Nephron (organoid): ENCODE data around the gene COL6A2.

ENCODE experiments used
- H3K27ac Mint-ChIP-seq, 3 experiments: 2 replicates each; pipeline ENCODE4 v1.8.0; 2020; ENCODE audit warnings: mixed read lengths in 3 of 3, mild to moderate bottlenecking in 2 of 3, moderate library complexity in 1 of 3
- H3K27me3 Mint-ChIP-seq: 2 replicates; pipeline ENCODE4 v1.8.0; 2021; ENCODE audit warnings: low read depth, mild to moderate bottlenecking, moderate library complexity, mixed read lengths
- H3K36me3 Mint-ChIP-seq: 2 replicates; pipeline ENCODE4 v1.8.0; 2020; ENCODE audit warnings: low read depth, mixed read lengths
- H3K4me1 Mint-ChIP-seq: 2 replicates; pipeline ENCODE4 v1.8.0; 2020; ENCODE audit warnings: mixed read lengths
- H3K4me3 Mint-ChIP-seq, 3 experiments: 2 replicates each; pipeline ENCODE4 v1.8.0; 2020; ENCODE audit warnings: mild to moderate bottlenecking in 3 of 3, mixed read lengths in 3 of 3, moderate library complexity in 2 of 3
- H3K9me3 Mint-ChIP-seq: 2 replicates; pipeline ENCODE4 v1.8.0; 2020; ENCODE audit warnings: mixed read lengths
- CTCF ChIP-seq, 3 experiments: fragments of 200-600 bp; sonication (generic); IDR thresholded peaks; one replicate each; pipeline ENCODE4 v1.5.0; 2021; ENCODE audit warnings: antibody characterized with exemption in 3 of 3; ENCODE audit not compliant: unreplicated experiment in 3 of 3

The COL6A2 gene

DNA sequence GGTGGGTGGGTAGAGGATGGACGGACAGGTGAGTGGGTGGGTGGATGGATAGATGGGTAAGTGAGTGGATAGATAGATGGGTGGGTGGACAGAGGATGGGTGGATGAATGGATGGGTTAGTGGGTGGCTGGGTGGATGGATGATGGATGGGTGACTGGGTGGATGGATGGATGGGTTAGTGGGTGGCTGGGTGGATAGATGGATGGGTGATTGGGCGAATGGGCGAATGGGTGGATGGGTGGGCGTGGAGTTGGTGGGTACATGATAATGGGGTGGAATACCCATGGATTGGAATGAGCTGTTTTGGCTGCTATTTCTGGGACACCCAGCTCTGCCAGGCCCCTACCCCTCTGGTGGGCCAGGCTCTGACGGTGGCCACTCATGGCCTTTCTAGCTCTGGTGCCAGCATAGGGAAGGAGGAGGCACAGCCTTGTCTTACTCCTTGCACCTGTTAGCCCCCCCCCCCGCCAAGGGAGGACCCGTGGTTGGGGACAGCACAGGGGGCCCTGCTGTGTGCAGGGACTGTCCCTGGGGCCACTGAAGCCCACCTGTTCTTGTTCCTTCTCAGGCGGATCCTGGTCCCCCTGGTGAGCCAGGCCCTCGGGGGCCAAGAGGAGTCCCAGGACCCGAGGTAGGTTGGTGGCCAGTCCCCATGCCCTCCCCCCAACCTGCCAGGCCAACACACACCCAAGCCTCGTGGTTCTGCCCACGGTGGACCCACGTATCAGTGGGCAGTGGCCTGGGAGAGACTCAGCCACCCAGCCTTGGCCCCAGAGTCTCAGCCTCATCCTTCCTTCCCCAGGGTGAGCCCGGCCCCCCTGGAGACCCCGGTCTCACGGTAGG, 26.4 kb downstream of the COL6A2 start:
- H3K9me3 Mint-ChIP-seq: no peaks in the 10 kb centered on the region
- no peak for TF ChIP-seq CTCF (IDR thresholded peaks at IDR 0.05; ENCODE audit: unreplicated experiment in 3 of 3)
- H3K27me3 Mint-ChIP-seq: no peaks in the 10 kb centered on the region
- no peak overlapping the region for H3K4me3 Mint-ChIP-seq
- peaks cover 9% of the 10 kb centered on the region for H3K4me1 Mint-ChIP-seq
- H3K27ac Mint-ChIP-seq: no peak overlapping the region
- H3K36me3 Mint-ChIP-seq: peaks cover 26% of the 10 kb centered on the region

DNA sequence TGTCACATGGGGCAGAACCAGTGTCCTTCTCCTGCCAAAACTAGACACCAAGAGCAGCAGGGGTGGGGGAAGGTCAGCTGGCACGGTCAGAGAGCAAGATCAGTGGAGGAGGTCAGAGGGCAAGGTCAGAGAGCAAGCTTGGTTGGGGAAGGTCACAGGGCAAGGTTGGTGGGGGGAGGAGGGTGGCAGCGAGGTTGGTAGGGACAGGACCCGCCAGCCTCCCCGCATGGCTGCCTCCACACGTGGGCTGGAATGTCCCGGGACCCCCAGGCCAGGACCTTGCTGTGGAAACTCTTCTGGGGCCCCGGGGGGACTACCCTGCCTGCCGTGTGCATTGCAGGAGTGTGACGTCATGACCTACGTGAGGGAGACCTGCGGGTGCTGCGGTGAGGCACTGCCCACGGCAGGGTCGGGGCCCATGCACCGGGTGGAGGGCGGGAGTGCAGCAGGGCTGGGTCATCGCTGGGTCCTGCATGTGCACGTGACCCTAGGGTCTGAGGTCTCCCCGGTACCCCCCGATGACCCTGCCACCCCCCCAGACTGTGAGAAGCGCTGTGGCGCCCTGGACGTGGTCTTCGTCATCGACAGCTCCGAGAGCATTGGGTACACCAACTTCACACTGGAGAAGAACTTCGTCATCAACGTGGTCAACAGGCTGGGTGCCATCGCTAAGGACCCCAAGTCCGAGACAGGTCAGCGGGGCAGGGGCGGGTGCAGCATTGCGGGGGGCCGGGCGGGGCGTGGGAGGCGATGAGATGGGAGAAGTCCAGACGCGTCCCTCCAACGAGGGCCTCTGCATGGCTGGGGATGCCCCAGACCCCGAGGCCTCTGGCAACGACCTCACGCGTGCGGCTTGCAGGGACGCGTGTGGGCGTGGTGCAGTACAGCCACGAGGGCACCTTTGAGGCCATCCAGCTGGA, 27.3 kb downstream of the COL6A2 start:
- H3K9me3 Mint-ChIP-seq: no peaks in the 10 kb centered on the region
- peaks cover 26% of the 10 kb centered on the region for H3K36me3 Mint-ChIP-seq
- no peak overlapping the region for H3K27ac Mint-ChIP-seq
- no peak for TF ChIP-seq CTCF (IDR thresholded peaks at IDR 0.05; ENCODE audit: unreplicated experiment in 3 of 3)
- H3K4me1 Mint-ChIP-seq: peaks cover 9% of the 10 kb centered on the region
- H3K4me3 Mint-ChIP-seq: no peak overlapping the region
- no peaks in the 10 kb centered on the region for H3K27me3 Mint-ChIP-seq

- no peak for TF ChIP-seq CTCF (IDR thresholded peaks at IDR 0.05; ENCODE audit: unreplicated experiment in 3 of 3)
- H3K4me1 Mint-ChIP-seq: peaks cover 9% of the 10 kb centered on the region
- no peaks in the 10 kb centered on the region for H3K27me3 Mint-ChIP-seq
- H3K36me3 Mint-ChIP-seq: peaks cover 26% of the 10 kb centered on the region
- H3K27ac Mint-ChIP-seq: no peak overlapping the region
- H3K9me3 Mint-ChIP-seq: no peaks in the 10 kb centered on the region
- H3K4me3 Mint-ChIP-seq: no peak overlapping the region
Measured at GRCh38 chr21:46125846-46126301, 28.0 kb downstream of the COL6A2 start.

GRCh38 chr21:46126309-46127238, 28.7 kb downstream of the COL6A2 start:
- peaks cover 26% of the 10 kb centered on the region for H3K36me3 Mint-ChIP-seq
- H3K27me3 Mint-ChIP-seq: no peaks in the 10 kb centered on the region
- peaks cover 9% of the 10 kb centered on the region for H3K4me1 Mint-ChIP-seq
- no peak overlapping the region for H3K4me3 Mint-ChIP-seq
- no peaks in the 10 kb centered on the region for H3K9me3 Mint-ChIP-seq
- TF ChIP-seq CTCF (IDR thresholded peaks at IDR 0.05; ENCODE audit: unreplicated experiment in 3 of 3): no peak
- no peak overlapping the region for H3K27ac Mint-ChIP-seq

DNA sequence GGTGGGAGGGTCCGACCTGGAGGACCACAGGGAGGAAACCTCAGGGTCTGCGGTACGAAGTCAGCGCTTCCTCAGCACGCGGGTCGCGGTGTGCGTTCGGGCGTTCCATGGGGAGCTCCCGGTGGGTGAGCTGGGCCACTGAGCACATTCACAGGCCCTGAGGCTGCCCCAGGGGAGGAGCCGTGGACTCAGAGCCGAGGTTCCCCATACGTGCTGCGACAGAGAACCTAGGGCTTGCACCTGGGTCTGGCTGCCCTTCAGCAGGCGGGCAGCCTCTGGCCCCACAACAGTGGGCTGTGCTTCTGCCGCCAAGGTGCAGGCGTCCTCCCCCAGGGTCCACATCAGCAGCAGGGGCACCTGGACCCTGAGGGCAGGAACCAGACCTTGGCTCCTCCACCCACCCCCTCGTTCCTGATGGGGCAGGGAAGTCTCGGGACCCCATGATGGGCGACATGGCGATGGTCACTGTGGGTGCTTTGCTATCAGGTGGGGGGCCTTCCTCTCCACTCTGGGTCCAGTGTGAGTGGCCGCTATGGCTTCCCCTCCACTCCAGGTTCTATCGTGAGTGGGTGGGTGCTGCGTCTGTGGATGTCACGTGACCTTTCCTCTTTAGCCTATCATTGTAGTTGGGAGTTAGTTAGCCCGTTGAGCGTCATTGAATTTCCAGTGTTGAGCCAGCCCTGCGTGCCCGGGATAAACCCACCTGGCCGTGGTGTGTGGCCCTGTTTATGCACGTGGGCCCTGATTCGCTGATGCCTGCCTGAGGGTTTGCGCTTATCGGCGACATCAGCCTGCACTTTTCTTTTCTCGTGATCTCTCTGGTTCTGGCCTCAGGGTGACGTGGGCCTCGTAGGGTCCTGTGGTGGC, 29.6 kb downstream of the COL6A2 start:
- Mint-ChIP-seq H3K27ac (peak overlapping the region in 1 of 3 experiments; percentile 34), H3K27me3 (no peaks in the 10 kb centered on the region), H3K36me3 (peaks cover 21% of the 10 kb centered on the region), H3K4me1 (peaks cover 9% of the 10 kb centered on the region), H3K9me3 (no peaks in the 10 kb centered on the region), H3K4me3 (no peak overlapping the region)
- no peak for TF ChIP-seq CTCF (IDR thresholded peaks at IDR 0.05; ENCODE audit: unreplicated experiment in 3 of 3)
